Activated CD4-positive, alpha-beta T cell treated with anti-CD3 and anti-CD28 coated beads, Interleukin-2, amount 50 U/mL, for 24 hours (primary cell): ENCODE data around the gene ERF.

ENCODE experiments used
- DNase-seq, 2 donors: peaks; one replicate each; pipeline ENCODE4 v3.0.0-alpha.2; 2020; ENCODE audit warnings: low read depth in 1 of 2, low spot score in 1 of 2

The ERF gene

GRCh38 chr19:42287017-42287826 is 32.3 kb upstream of the ERF start:
- no peak for DNase-seq

- DNase-seq: no peak
These were observed 31.6 kb upstream of the ERF start for GRCh38 chr19:42286349-42287016.

GRCh38 chr19:42285988-42286348 is 31.0 kb upstream of the ERF start:
- no peak for DNase-seq

GRCh38 chr19:42285541-42285941 is 30.6 kb upstream of the ERF start:
- no peak for DNase-seq

- DNase-seq: no peak
These were observed 29.8 kb upstream of the ERF start for GRCh38 chr19:42284591-42285341.

- peak; percentile 63 to 70 for DNase-seq
These were observed 29.2 kb upstream of the ERF start for GRCh38 chr19:42284066-42284501.

- DNase-seq: peak; percentile 86 to 92
These were observed 28.5 kb upstream of the ERF start for GRCh38 chr19:42283188-42284065.

- DNase-seq: no peak
These were observed 27.9 kb upstream of the ERF start for GRCh38 chr19:42282819-42283187.

GRCh38 chr19:42281827-42282762 is 27.2 kb upstream of the ERF start:
- no peak for DNase-seq

GRCh38 chr19:42281146-42281826 is 26.4 kb upstream of the ERF start:
- DNase-seq: no peak

GRCh38 chr19:42280815-42281145 is 25.9 kb upstream of the ERF start:
- DNase-seq: no peak

GRCh38 chr19:42279902-42280814 is 25.2 kb upstream of the ERF start:
- peak; percentile 72 to 83 for DNase-seq

GRCh38 chr19:42279155-42279901 is 24.4 kb upstream of the ERF start:
- no peak for DNase-seq

GRCh38 chr19:42278452-42279154 is 23.7 kb upstream of the ERF start:
- no peak for DNase-seq

GRCh38 chr19:42277821-42278451 is 23.0 kb upstream of the ERF start:
- DNase-seq: no peak

- DNase-seq: no peak
These were observed 21.9 kb upstream of the ERF start for GRCh38 chr19:42276821-42277220.

- DNase-seq: no peak
These were observed 21.4 kb upstream of the ERF start for GRCh38 chr19:42276284-42276683.
